HepG2 (cell line): Measurements from ENCODE around the gene PLEKHD1.

Experiments
- ARHGAP35 ChIP-seq: sonication (generic); formaldehyde crosslinking; IDR thresholded peaks from 2 replicates; pipeline ENCODE4 v1.9.0; 2022; ENCODE audit warnings: mild to moderate bottlenecking, inconsistent platforms, moderate library complexity, missing genetic modification reagents, borderline replicate concordance
- CAMTA2 ChIP-seq: sonication (generic); formaldehyde crosslinking; IDR thresholded peaks from 2 replicates; pipeline ENCODE4 v1.4.0; 2020; ENCODE audit warnings: mild to moderate bottlenecking, missing genetic modification reagents, borderline replicate concordance
- CTCF ChIP-seq: sonication (generic); formaldehyde crosslinking; IDR thresholded peaks from 2 replicates; pipeline ENCODE4 v1.5.0; 2020; ENCODE audit warnings: mild to moderate bottlenecking, missing genetic modification reagents, moderate library complexity
- EZH2 ChIP-seq: conservative IDR thresholded peaks from 2 replicates; pipeline ENCODE4 v1.6.1; 2012; ENCODE audit warnings: mild to moderate bottlenecking, low read depth, low read length, moderate library complexity
- MYPOP ChIP-seq: sonication (generic); formaldehyde crosslinking; IDR thresholded peaks from 2 replicates; pipeline ENCODE4 v1.8.1; 2023; ENCODE audit warnings: mild to moderate bottlenecking, moderate library complexity, missing genetic modification reagents
- PCBP2 ChIP-seq: fragments of 200-400 bp; formaldehyde crosslinking; optimal IDR thresholded peaks from 2 replicates; pipeline ENCODE3; 2018; ENCODE audit warnings: low read length, low read depth; ENCODE audit not compliant: poor library complexity, severe bottlenecking
- PRDM10 ChIP-seq: sonication (generic); formaldehyde crosslinking; IDR thresholded peaks from 2 replicates; pipeline ENCODE4 v1.4.0; 2020; ENCODE audit warnings: low read depth, missing genetic modification reagents
- SMC3 ChIP-seq: IDR thresholded peaks from 2 replicates; pipeline ENCODE4 v1.6.1; 2011; ENCODE audit warnings: low read length, improper control_type of control experiment
- TOPORS ChIP-seq: sonication (generic); formaldehyde crosslinking; IDR thresholded peaks from 2 replicates; pipeline ENCODE4 v1.8.0; 2023; ENCODE audit warnings: mild to moderate bottlenecking, missing genetic modification reagents

- TF ChIP-seq SMC3 (no peak), CAMTA2 (CRISPR knock-in tag) (no peak), MYPOP (CRISPR knock-in tag) (no peak), PCBP2 (no peak), TOPORS (no peak), PRDM10 (CRISPR knock-in tag) (no peak), ARHGAP35 (CRISPR knock-in tag) (no peak), EZH2 (no peak), CTCF (no peak)
These were observed 45.6 kb downstream of the PLEKHD1 start for GRCh38 chr14:69530095-69530494.
